Keratinocyte (primary cell): Measurements from ENCODE around the gene COL25A1.

ENCODE experiments used
- CTCF ChIP-seq, 3 experiments: IDR thresholded peaks in 1 of 3; conservative IDR thresholded peaks in 1 of 3; optimal IDR thresholded peaks in 1 of 3; 2 replicates in 2 of 3; 3 replicates in 1 of 3; pipeline versions ENCODE3 to v1.5.1; 2011; ENCODE audit warnings: low read length in 3 of 3, mild to moderate bottlenecking in 3 of 3, moderate library complexity in 2 of 3, control low read depth in 1 of 3, inconsistent platforms in 1 of 3; ENCODE audit not compliant: insufficient read depth in 2 of 3; ENCODE audit errors: extremely low read depth in 1 of 3
- EZH2 ChIP-seq: IDR thresholded peaks from one replicate; pipeline ENCODE4 v1.6.1; 2012; ENCODE audit warnings: inconsistent platforms, mild to moderate bottlenecking, low read length, moderate library complexity

GRCh38 chr4:108916638-108917037 lies 385.8 kb downstream of the COL25A1 start:
- no peak for TF ChIP-seq CTCF (optimal IDR thresholded peaks at IDR 0.05 in 1 of 3, IDR thresholded peaks at IDR 0.05 in 1 of 3, conservative IDR thresholded peaks at IDR 0.05 in 1 of 3; ENCODE audit: extremely low read depth in 1 of 3, insufficient read depth in 2 of 3, low read length in 3 of 3)
- no peak for TF ChIP-seq EZH2
